NCI-H2029 treated with DMSO at 0.1 percent for 48 hours (cell line): ENCODE results near the gene PRR35.

Source experiments
- DNase-seq: peaks from one replicate; lab custom pipeline; 2025; lab: John Stamatoyannopoulos, UW

The PRR35 gene

DNA sequence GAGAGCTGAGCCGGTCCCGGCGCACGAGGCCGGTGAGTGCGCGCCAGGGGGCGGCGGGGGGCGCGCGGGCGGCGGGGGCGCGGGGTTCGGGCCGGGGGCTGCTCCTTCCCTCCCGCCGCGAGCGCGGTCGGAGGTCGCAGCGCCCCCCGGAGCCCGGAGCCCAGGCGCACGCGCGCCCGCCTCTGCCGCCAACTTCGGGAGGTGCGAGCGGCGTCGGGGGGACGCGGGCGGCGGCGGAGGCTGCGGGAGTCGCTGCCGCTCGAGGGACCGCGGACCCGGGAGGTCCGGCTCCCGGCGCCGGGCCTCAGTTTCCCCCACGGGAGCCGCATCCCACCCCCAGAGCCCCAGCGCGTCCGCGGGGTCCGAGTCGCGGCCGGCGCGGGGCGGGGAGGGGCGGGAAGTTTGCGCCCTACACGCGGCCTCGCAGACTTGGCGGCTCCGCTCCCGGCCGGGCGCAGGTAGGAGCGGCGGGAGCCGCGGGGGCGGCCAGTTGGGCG, at the start of gene PRR35:
Gene PRR35 (plus strand): TSS at position 191 of the 497 bp plus-strand sequence. CDS start 2,901 bp downstream, outside the sequence.
- DNase-seq, result no peak

DNA sequence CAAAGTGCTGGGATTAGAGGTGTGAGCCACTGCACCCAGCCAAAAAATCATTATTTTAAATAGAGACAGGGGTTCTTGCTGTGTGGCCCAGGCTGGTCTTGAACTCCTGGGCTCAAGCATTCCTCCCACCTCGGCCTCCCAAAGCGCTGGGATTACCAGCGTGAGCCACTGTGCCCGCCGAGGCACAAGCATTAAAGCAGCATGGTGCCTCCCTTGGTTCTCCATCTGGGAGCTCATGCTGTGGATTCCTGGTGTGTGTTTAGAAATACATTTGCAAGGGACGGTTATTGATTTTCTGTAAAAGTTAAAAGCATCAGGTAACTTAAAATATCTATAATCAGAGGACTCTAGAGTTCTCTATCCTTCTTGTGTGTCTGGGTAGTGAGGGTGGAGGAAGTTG, 47.4 kb upstream of the PRR35 start:
- DNase-seq, result no peak

- DNase-seq, result no peak
Observed at GRCh38 chr16:513950-514349, 46.2 kb upstream of the PRR35 start.

DNA sequence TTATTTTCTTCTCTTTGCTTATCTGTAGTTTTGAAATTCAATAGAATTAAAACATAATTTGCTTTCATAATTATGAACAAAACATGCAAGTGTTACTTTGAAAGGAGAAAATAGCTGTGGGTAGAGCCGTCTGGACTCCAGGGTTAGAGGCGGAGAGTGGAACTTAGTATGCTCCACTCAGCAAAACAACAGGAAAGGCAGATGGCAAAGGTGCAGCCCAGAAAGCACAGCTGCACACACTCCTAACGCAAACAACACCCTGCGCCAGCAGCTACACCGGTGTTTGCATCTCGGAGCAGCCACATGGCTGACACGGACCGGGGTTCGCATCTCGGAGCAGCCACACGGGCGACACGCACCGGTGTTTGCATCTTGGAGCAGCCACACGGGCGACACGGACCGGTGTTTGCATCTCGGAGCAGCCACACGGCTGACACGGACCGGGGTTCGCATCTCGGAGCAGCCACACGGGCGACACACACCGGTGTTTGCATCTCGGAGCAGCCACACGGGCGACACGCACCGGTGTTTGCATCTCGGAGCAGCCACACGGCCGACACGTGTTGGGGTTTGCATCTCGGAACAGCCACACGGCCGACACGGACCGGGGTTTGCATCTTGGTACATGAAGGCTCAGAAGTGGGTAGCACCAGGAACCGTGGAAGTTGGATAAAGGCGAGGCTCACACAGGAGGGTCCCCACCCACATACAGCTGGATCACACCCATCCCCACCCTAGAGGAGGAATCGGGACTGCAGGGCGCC, 44.8 kb upstream of the PRR35 start:
- no peak for DNase-seq

DNA sequence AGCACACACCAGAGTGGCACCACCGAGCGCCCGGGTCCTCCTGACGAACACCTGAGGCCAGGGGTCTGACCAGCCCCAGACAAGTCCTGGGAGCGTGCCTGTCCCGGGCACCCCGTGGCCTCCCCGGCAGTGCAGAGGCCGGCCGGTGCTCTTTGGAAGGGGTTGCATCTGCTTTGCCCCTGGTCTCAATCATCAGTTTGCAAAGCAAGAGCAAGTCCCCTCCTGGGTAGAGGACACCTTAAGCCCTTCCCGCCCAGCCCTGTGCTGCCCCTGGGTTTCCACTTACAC, 44.3 kb upstream of the PRR35 start:
- DNase-seq, result no peak

GRCh38 chr16:516301-516700, 43.9 kb upstream of the PRR35 start:
- DNase-seq, result no peak

- DNase-seq, result no peak
Observed at GRCh38 chr16:518858-519257, 41.3 kb upstream of the PRR35 start.

DNA sequence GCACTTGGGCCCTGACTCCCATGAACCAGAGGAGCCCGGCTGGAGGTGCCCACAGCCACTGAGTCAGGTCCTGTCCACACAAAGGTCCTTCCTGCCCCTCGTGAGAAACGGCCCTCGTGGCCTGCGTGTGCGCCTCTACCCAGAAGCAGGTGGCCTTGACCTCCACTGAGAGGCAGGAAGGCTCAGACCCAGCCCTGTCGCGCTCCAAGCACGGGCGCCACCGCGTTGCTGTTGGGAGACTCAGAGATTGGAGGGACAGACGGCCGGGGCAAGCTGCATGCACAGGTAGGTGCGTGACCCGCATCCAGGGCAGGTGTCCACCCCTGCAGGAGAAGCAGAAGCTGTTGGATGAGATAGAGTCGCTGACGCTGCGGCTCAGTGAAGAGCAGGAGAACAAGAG, 40.8 kb upstream of the PRR35 start:
- no peak for DNase-seq

DNA sequence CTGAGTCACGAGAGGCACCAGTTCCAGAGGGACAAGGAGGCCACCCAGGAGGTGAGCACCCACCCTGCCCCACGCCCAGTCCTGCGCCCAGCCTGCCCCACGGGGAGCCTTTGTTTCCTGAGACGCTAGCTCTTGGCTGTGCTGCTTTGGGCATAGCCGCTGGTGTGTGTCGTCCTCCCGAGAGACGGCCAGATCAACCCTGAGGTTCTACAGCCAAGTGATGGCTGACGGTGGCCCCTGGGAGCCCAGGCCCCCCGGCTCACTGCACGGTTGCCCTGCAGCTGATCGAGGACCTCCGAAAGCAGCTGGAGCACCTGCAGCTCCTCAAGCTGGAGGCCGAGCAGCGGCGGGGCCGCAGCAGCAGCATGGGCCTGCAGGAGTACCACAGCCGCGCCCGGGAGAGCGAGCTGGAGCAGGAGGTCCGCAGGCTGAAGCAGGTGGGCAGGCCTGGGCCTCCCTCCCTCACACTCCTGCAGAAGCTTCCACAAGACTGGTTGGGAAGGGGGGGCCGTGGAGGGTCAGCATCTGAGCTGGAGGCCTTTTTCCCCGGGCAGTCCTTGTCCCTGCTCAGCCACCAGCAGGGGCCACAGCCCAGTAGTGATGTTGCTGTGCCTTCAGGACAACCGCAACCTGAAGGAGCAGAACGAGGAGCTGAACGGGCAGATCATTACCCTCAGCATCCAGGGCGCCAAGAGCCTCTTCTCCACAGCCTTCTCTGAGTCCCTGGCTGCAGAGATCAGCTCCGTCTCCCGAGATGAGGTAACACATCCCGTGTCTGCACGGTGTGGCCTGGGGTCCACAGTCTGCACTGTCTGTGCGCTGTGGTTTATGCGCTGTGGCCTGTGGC, 40.1 kb upstream of the PRR35 start:
- DNase-seq, result no peak

- DNase-seq, result no peak
Observed at GRCh38 chr16:520847-521246, 39.3 kb upstream of the PRR35 start.

- DNase-seq, result no peak
Observed at GRCh38 chr16:521381-522210, 38.6 kb upstream of the PRR35 start.

- DNase-seq, result no peak
Observed at GRCh38 chr16:522320-523096, 37.7 kb upstream of the PRR35 start.

DNA sequence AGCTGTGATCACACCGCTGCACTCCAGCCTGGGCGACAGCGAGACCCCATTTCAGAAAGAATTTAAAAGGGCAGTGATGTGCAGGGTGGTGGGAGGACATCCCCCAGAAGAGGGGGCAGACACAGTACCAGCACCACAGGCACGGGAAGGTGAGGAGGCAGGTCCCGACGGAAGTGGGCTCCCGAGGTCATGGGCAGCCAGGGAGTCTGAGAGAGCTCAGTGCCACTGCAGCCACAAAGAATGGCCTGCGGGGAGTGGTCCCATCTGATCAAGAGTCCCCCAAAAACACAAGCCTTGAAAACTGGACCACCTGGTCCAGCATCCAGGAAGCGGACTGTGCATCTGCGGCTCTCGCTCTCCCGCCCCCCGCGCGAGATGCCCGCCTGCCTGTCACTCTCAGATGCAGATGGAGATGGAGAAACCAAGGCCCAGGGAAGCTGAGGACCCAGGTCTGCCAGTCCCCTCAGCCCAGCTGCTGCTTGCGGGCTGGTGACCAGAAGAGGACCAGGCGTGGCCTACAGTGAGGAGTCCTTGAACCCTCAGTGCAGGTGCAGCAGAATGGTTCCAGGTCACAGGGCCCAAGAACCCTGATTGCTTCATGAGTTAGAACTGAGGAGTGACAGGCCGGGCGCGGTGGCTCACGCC, 37.0 kb upstream of the PRR35 start:
- no peak for DNase-seq

DNA sequence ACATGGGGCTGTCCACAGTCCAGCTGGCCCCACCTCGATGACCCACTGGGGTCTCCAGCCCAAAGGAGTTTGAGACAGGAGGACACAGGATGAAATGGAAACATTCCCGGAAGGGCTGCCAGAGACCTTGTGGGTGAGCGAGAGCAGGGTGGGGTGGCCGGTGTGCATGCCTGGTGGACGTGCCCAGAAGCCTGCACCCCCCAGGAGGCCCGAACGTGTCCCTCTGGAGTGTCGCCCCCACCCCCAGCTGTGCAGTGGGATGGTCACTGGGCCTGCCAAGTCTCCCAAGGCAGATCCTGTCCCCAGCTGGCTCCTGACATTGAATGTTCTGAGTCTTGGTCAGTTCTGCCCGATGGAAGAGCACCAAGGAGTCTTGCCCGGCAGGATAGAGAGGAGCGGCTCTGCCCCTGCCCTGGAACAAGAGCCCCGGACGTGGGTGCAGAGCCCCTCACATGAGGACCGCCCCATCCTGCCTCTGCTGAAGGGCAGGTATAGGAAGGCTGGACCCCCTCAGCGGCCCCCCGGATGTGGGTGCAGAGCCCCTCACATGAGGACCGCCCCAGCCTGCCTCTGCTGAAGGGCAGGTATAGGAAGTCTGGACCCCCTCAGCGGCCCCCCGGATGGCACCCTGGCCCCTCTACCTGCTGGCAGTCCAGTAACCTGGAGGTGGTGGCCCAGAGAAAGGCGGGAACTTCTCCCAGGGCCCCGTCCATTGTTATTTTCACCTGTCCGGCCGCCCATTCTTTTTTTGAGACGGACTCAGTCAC, 35.7 kb upstream of the PRR35 start:
- DNase-seq, result no peak

- DNase-seq, result no peak
Observed at GRCh38 chr16:525123-525519, 35.1 kb upstream of the PRR35 start.

DNA sequence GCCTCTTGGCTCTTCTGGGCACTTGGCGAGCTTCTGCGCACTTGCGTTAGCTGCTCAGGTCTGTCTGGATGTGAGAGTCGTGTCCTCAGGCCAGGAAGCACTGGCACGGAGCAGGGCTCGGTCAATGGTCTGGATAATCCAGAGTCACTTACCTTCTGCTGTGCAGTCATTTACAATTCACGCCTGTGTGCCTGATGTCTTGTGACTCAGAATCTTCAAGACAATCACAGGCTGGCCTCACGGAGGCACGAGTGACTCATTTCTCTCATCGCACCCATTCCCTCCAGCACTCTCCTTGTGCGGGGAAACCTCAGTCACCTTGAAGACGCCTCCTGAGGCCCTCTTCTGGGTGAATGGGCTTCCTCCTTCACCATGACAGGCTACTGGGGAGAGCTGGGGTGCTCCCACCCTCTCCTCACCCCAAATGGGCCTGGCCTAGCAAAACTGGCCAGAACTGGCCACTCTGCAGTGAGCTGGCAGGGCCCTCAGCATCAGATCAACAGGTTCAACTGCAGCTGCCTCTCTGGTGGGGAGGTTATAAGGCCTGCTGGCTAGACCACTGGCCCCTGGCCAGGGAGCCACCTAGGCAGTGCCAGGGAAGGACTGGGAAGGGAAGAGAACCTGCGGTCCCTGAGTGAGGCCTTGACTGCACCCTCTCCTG, 34.5 kb upstream of the PRR35 start:
- DNase-seq, result no peak

GRCh38 chr16:526181-527014, 33.8 kb upstream of the PRR35 start:
- no peak for DNase-seq

- DNase-seq, result peak; percentile 62
Observed at GRCh38 chr16:527015-527903, 32.9 kb upstream of the PRR35 start, which contains the start of gene CAPN15. CAPN15 (plus strand) TSS chr16:527712; CDS start chr16:546839, 19,127 bp downstream.
